IMR-90 (cell line): ENCODE measurements around the gene ZDHHC21.

Experiments
- CTCF ChIP-seq: conservative IDR thresholded peaks from 2 replicates; pipeline ENCODE4 v1.5.1; 2012; ENCODE audit warnings: mild to moderate bottlenecking, low read depth, low read length, improper control_type of control experiment
- MAFK ChIP-seq: IDR thresholded peaks from 2 replicates; pipeline ENCODE4 v1.6.1; 2012; ENCODE audit warnings: low read depth, low read length, improper control_type of control experiment
- RAD21 ChIP-seq: IDR thresholded peaks from 2 replicates; pipeline ENCODE4 v1.6.1; 2012; ENCODE audit warnings: low read length, improper control_type of control experiment

GRCh38 chr9:14741369-14741768 lies 48.1 kb upstream of the ZDHHC21 start:
- TF ChIP-seq MAFK (no peak), RAD21 (no peak), CTCF (no peak)
